C4-2B (cell line): ENCODE results near the gene SLC16A1.
A peak's percentile ranks its signal among the peaks of the same experiment; 100 is the strongest.

ENCODE experiments used
- H3K27ac ChIP-seq: fragments of 450-650 bp; 2 replicates; pipeline ENCODE4 v1.5.1; 2017
- CTCF ChIP-seq: fragments of 450-650 bp; conservative IDR thresholded peaks from 2 replicates; pipeline ENCODE4 v1.5.1; 2017; ENCODE audit warnings: mild to moderate bottlenecking
- ZFX ChIP-seq: fragments of 450-650 bp; IDR thresholded peaks from 2 replicates; pipeline ENCODE4 v1.6.1; 2017

SLC16A1 gene

GRCh38 chr1:112911506-112912220 is 44.3 kb downstream of the SLC16A1 start:
- TF ChIP-seq ZFX (no peak), CTCF (no peak)

GRCh38 chr1:112909847-112910246 is 46.1 kb downstream of the SLC16A1 start:
- no peak overlapping the region for H3K27ac ChIP-seq
- TF ChIP-seq ZFX (no peak), CTCF (no peak)

More at GRCh38 chr1:112911506-112912220, 44.3 kb downstream of the SLC16A1 start:
- H3K27ac ChIP-seq: no peak overlapping the region

- TF ChIP-seq ZFX: no peak
- H3K27ac ChIP-seq: peak overlapping the region; percentile 37; the same call in 1 of the 2 replicates
Measured at GRCh38 chr1:112906150-112906698, 49.8 kb downstream of the SLC16A1 start.

GRCh38 chr1:112905395-112906149 is 50.4 kb downstream of the SLC16A1 start:
- no peak for TF ChIP-seq CTCF
- TF ChIP-seq ZFX: no peak
- H3K27ac ChIP-seq: peak overlapping the region; percentile 37; the same call in 1 of the 2 replicates

GRCh38 chr1:112904831-112905261 is 51.1 kb downstream of the SLC16A1 start:
- H3K27ac ChIP-seq: no peak overlapping the region
- no peak for TF ChIP-seq ZFX
- no peak for TF ChIP-seq CTCF

- TF ChIP-seq ZFX: no peak
- TF ChIP-seq CTCF: no peak
- H3K27ac ChIP-seq: no peak overlapping the region
Measured at GRCh38 chr1:112904071-112904830, 51.7 kb downstream of the SLC16A1 start.

GRCh38 chr1:112902221-112902620 is 53.8 kb downstream of the SLC16A1 start:
- no peak overlapping the region for H3K27ac ChIP-seq
- TF ChIP-seq ZFX (no peak), CTCF (no peak)
